Right lobe of liver (tissue), 6 donors: Measurements from ENCODE around the gene TNK1. TPM values are rescaled to one million over a fixed set of nuclear protein-coding genes. Genes with fewer than 3 reads are reported as not detected.

Experiments used
- ATAC-seq, 4 donors: fragments of 200-7000 bp; cut with Tn5 transposase; one replicate each; pipeline ENCODE4 v1.9.1; 2020; ENCODE audit warnings: mild to moderate bottlenecking in 4 of 4, moderate library complexity in 4 of 4
- DNase-seq, 3 donors: peaks; one replicate each; pipeline ENCODE4 v3.0.0-alpha.2; 2020
- H3K27ac ChIP-seq, 3 donors: fragments of 200-600 bp; one replicate each; pipeline ENCODE4 v1.8.0; 2022
- H3K27me3 ChIP-seq, 2 donors: fragments of 200-600 bp; one replicate each; pipeline ENCODE4 v1.8.0; 2022
- H3K36me3 ChIP-seq, 4 donors: fragments of 200-600 bp; sonication (generic) in 1 of 4; one replicate each; pipeline versions ENCODE4 v1.5.1 to v1.8.0; 2017 to 2022; ENCODE audit warnings: control low read depth in 1 of 4
- H3K4me1 ChIP-seq, 4 donors: fragments of 200-600 bp; sonication (generic) in 1 of 4; one replicate each; pipeline versions ENCODE4 v1.5.1 to v1.8.0; 2017 to 2022; ENCODE audit warnings: control low read depth in 1 of 4
- H3K4me3 ChIP-seq, 3 donors: fragments of 200-600 bp; one replicate each; pipeline ENCODE4 v1.8.0; 2022
- H3K9me3 ChIP-seq, 4 donors: fragments of 200-600 bp; sonication (generic) in 1 of 4; one replicate each; pipeline versions ENCODE4 v1.5.1 to v1.8.0; 2017 to 2022; ENCODE audit warnings: control low read depth in 1 of 4
- CTCF ChIP-seq, 4 donors: fragments of 200-600 bp in 3 of 4; fragments of 450-650 bp in 1 of 4; IDR thresholded peaks; one replicate each; pipeline versions ENCODE4 v1.5.1 to v1.8.0; 2016 to 2022; ENCODE audit warnings: antibody characterized with exemption in 4 of 4, mild to moderate bottlenecking in 2 of 4
- POLR2A ChIP-seq: fragments of 450-650 bp; IDR thresholded peaks from one replicate; pipeline ENCODE4 v1.6.1; 2017; ENCODE audit warnings: antibody characterized with exemption, mild to moderate bottlenecking
- WGBS: methylation state at CpG from one replicate; pipeline ENCODE4 v1.1.6; 2018; ENCODE audit warnings: low coverage, low lambda C conversion rate; ENCODE audit not compliant: insufficient coverage; ENCODE audit errors: missing lambda C conversion rate; 5-methylcytosine and 5-hydroxymethylcytosine counted together
- intact Hi-C, 2 donors: fragments of 100-400 bp; cut with DNase I; formaldehyde crosslinking; loops; one replicate each; pipeline versions ENCODE4 v1.11.2 to v1.14.1; 2022
- total RNA-seq, 6 experiments: library from RNA; depleted of rRNA in 2 of 6; stranded (reverse); fragments of >200 nt in 2 of 6; fragmentation: NEBNext Ultra II Directional in 3 of 6; extraction: Animal tissue kit (Norgen Biotek cat#: 25700) in 3 of 6; gene quantifications; one replicate each; pipeline versions ENCODE4 v1.1.0 to v1.2.4, GENCODE V29; 2016 to 2023
- donor health status: DM: no; HTN: yes; CAD: no.
- donor health status: DM: no; HTN: no; CAD: no.
- donor health status: DM: no; HTN: no; CAD: no.
- donor health status: DM: no; HTN: yes; CAD: no.
- donor health status: DM: no; HTN: yes; CAD: no.

Gene TNK1
- total RNA-seq, 6 experiments from 2014 or later: 2.9 to 5.1 (median 4.0) TPM

GRCh38 chr17:7391307-7391706 lies 10.4 kb downstream of the TNK1 start:
- WGBS: 50% methylated on average over 1 of the region's 2 CpGs
- Histone ChIP-seq H3K27me3 (no peaks in the 10 kb centered on the region), H3K9me3 (no peaks in the 10 kb centered on the region), H3K36me3 (peaks cover 0 to 14% (median 0%) of the 10 kb centered on the region in 4 donors), H3K27ac (no peak overlapping the region), H3K4me1 (peaks cover 0 to 6% (median 0%) of the 10 kb centered on the region in 4 donors), H3K4me3 (no peak overlapping the region)
- TF ChIP-seq POLR2A: no peak
- TF ChIP-seq CTCF (IDR thresholded peaks at IDR 0.05): no peak
- intact Hi-C loops: no loop called here
- ATAC-seq (no peak), DNase-seq (no peak)

GRCh38 chr17:7392696-7393612 lies 12.1 kb downstream of the TNK1 start:
- H3K4me1 ChIP-seq: peaks cover 0 to 6% (median 0%) of the 10 kb centered on the region in 4 donors
- intact Hi-C loops: no loop called here
- DNase-seq (peak in 1 of 3 donors; percentile 53), ATAC-seq (no peak)
- no peaks in the 10 kb centered on the region for H3K27me3 ChIP-seq
- H3K36me3 ChIP-seq: peaks cover 0 to 14% (median 0%) of the 10 kb centered on the region in 4 donors
- WGBS: 77% methylated on average over 6 of the region's 42 CpGs
- no peaks in the 10 kb centered on the region for H3K9me3 ChIP-seq
- H3K4me3 ChIP-seq: peak overlapping the region in 2 of 3 donors; percentile 63 to 84
- no peak overlapping the region for H3K27ac ChIP-seq
- TF ChIP-seq POLR2A (no peak), CTCF (IDR thresholded peaks at IDR 0.05) (no peak)

GRCh38 chr17:7393613-7394451 lies 12.9 kb downstream of the TNK1 start:
- intact Hi-C loops: no loop called here
- no peaks in the 10 kb centered on the region for H3K27me3 ChIP-seq
- ATAC-seq (peak; percentile 6 to 19 (median 13)), DNase-seq (peak in 1 of 3 donors; percentile 59)
- TF ChIP-seq CTCF (IDR thresholded peaks at IDR 0.05) (no peak), POLR2A (no peak)
- peak overlapping the region; percentile 84 to 95 (median 92) for H3K27ac ChIP-seq
- peaks cover 0 to 7% (median 0%) of the 10 kb centered on the region in 4 donors for H3K36me3 ChIP-seq
- H3K4me1 ChIP-seq: peaks cover 0 to 6% (median 0%) of the 10 kb centered on the region in 4 donors
- 23% methylated on average over 18 of the region's 48 CpGs for WGBS
- peak overlapping the region; percentile 60 to 84 (median 63) for H3K4me3 ChIP-seq
- no peaks in the 10 kb centered on the region for H3K9me3 ChIP-seq

GRCh38 chr17:7394452-7395191 lies 13.7 kb downstream of the TNK1 start, which contains the start of gene PLSCR3:
PLSCR3 (minus strand) TSS chr17:7394525; CDS start chr17:7394110, 415 bp downstream.
- no peaks in the 10 kb centered on the region for H3K9me3 ChIP-seq
- intact Hi-C loops: no loop called here
- 1% methylated on average over 17 of the region's 71 CpGs for WGBS
- TF ChIP-seq POLR2A: peak; percentile 90
- peak; percentile 17 to 36 (median 30) for TF ChIP-seq CTCF (IDR thresholded peaks at IDR 0.05)
- DNase-seq (peak; percentile 92 to 95 (median 94)), ATAC-seq (peak; percentile 86 to 96 (median 93))
- no peaks in the 10 kb centered on the region for H3K27me3 ChIP-seq
- peaks cover 0 to 2% (median 0%) of the 10 kb centered on the region in 4 donors for H3K36me3 ChIP-seq
- H3K4me3 ChIP-seq: peak within 1 kb of the TSS; percentile 60 to 84 (median 63)
- peaks cover 0 to 6% (median 0%) of the 10 kb centered on the region in 4 donors for H3K4me1 ChIP-seq
- H3K27ac ChIP-seq: peak within 1 kb of the TSS; percentile 84 to 95 (median 92)
